Heart right ventricle (tissue), 16 donors: ENCODE results near the gene SUOX. TPM values are rescaled to one million over a fixed set of nuclear protein-coding genes. Genes with fewer than 3 reads are reported as not detected.
"Not testable (repeated sequence)": the region's sequence is repeated elsewhere in the genome, so short reads cannot be mapped to it uniquely, and the experiment has no call there.

Experiments
- ATAC-seq, 8 donors: fragments of 200-7000 bp; cut with Tn5 transposase; one replicate each; pipeline ENCODE4 v1.9.1; 2020; ENCODE audit warnings: mild to moderate bottlenecking in 8 of 8, moderate library complexity in 8 of 8, moderate number of reproducible peaks in 1 of 8
- DNase-seq, 2 donors: peaks; one replicate each; pipeline ENCODE4 v3.0.0-alpha.2; 2020
- H3K27ac ChIP-seq, 10 donors: fragments of 200-600 bp; sonication (generic) in 2 of 10; one replicate each; pipeline versions ENCODE4 v1.5.0 to v1.8.0; 2020 to 2022; ENCODE audit warnings: mild to moderate bottlenecking in 3 of 10
- H3K27me3 ChIP-seq, 7 donors: fragments of 200-600 bp; one replicate each; pipeline ENCODE4 v1.8.0; 2021 to 2022; ENCODE audit warnings: mild to moderate bottlenecking in 2 of 7
- H3K36me3 ChIP-seq, 9 donors: fragments of 200-600 bp; sonication (generic) in 1 of 9; one replicate each; pipeline versions ENCODE4 v1.5.0 to v1.8.0; 2020 to 2022; ENCODE audit warnings: mild to moderate bottlenecking in 2 of 9
- H3K4me1 ChIP-seq, 9 donors: fragments of 200-600 bp; sonication (generic) in 1 of 9; one replicate each; pipeline versions ENCODE4 v1.5.0 to v1.8.0; 2020 to 2022; ENCODE audit warnings: mild to moderate bottlenecking in 4 of 9
- H3K4me3 ChIP-seq, 10 donors: fragments of 200-600 bp; sonication (generic) in 2 of 10; one replicate each; pipeline versions ENCODE4 v1.5.0 to v1.8.0; 2020 to 2022; ENCODE audit warnings: mild to moderate bottlenecking in 7 of 10, moderate library complexity in 2 of 10
- H3K9me3 ChIP-seq, 11 donors: fragments of 200-600 bp in 10 of 11; sonication (generic) in 2 of 11; one replicate each; pipeline versions ENCODE4 v1.5.0 to v1.8.0; 2013 to 2022; ENCODE audit warnings: mild to moderate bottlenecking in 2 of 11, control low read depth in 1 of 11, moderate library complexity in 1 of 11
- CTCF ChIP-seq, 9 donors: fragments of 200-600 bp; sonication (generic) in 2 of 9; IDR thresholded peaks; one replicate each; pipeline versions ENCODE4 v1.5.0 to v1.8.0; 2021 to 2022; ENCODE audit warnings: antibody characterized with exemption in 9 of 9, mild to moderate bottlenecking in 5 of 9, moderate library complexity in 1 of 9
- WGBS, 2 donors: extraction: QIAGEN DNeasy Blood & Tissue Kit; methylation state at CpG; one replicate each; pipeline ENCODE4 v1.1.7; 2013; ENCODE audit warnings: inconsistent platforms in 1 of 2; 5-methylcytosine and 5-hydroxymethylcytosine counted together
- intact Hi-C, 10 donors: fragments of 100-400 bp; cut with DNase I; formaldehyde crosslinking; loops; one replicate each; pipeline versions ENCODE4 v1.11.1 to v1.14.2; 2022
- polyA plus RNA-seq, 2 donors: library from polyadenylated mRNA; stranded (reverse); fragments of 200-250 nt; gene quantifications; one replicate each; pipeline ENCODE4 v1.2.3, GENCODE V29; 2013
- total RNA-seq, 10 donors: library from RNA; stranded (reverse); fragmentation: NEBNext Ultra II Directional in 3 of 10; extraction: Animal tissue kit (Norgen Biotek cat#: 25700) in 3 of 10; gene quantifications; one replicate each; pipeline versions ENCODE4 v1.2.1 to v1.2.4, GENCODE V29; 2021 to 2023
- donor health status: Arrhythmogenic right ventricular cardiomyopathy.
- donor health status: ischemic (EF 13 %, LVEDD 7.1; RV severe dilation, severe dysfunction).
- donor health status: healthy with polysubstance abuse.
- donor health status: DM: no; HTN: yes; CAD: no.
- donor health status: DM: no; HTN: no; CAD: no.
- donor health status: ischemic (EF 25% LVEDD 6.9; RV normal size, moderate dysfunction).
- donor health status: ischemic (EF 25% LVEDD 5.7; RV mildly dilated, moderate dysfunction).
- donor health status: healthy.
- donor health status: DM: yes; HTN: yes; CAD: no.
- donor health status: Ischemic cardiomyopathy.
- donor health status: ischemic (EF 35%, LVEDD 5.7; RV mildly dilated, moderate dysfunction).
- donor health status: nonischemic (EF 11% LVEDD 7.7; RV severe dilation, severe dysfunction).
- donor health status: DM: yes; HTN: yes; CAD: no.
- donor health status: PGD.
- donor health status: ischemic (EF 29% LVEDD 5.4; RV normal size, mild dysfunction).
- donor health status: nonischemic (EF 23%, LVEDD 6.1; RV moderate dilation, normal function).

Gene SUOX
- total and polyA plus RNA-seq, 12 donors: 23.2 to 44.8 (median 29.8) TPM

- no peak for DNase-seq
- intact Hi-C loops: no loop called here
- Histone ChIP-seq H3K4me3 (no peak overlapping the region), H3K36me3 (peaks cover 0 to 98% (median 28%) of the 10 kb centered on the region in 9 donors), H3K27me3 (no peaks in the 10 kb centered on the region), H3K27ac (no peak overlapping the region), H3K9me3 (no peaks in the 10 kb centered on the region), H3K4me1 (peaks cover 0 to 24% (median 0%) of the 10 kb centered on the region in 9 donors)
- 61 to 67% methylated on average over 2 of the region's 2 CpGs for WGBS, 2 donors
- TF ChIP-seq CTCF (IDR thresholded peaks at IDR 0.05): no peak
- ATAC-seq: no peak
Observed at GRCh38 chr12:55984861-55985260, 12.2 kb upstream of the SUOX start.

- Histone ChIP-seq H3K4me1 (peaks cover 0 to 24% (median 0%) of the 10 kb centered on the region in 9 donors), H3K27me3 (no peaks in the 10 kb centered on the region), H3K27ac (no peak overlapping the region), H3K4me3 (no peak overlapping the region), H3K36me3 (peaks cover 0 to 100% (median 29%) of the 10 kb centered on the region in 9 donors), H3K9me3 (no peaks in the 10 kb centered on the region)
- no peak for TF ChIP-seq CTCF (IDR thresholded peaks at IDR 0.05)
- DNase-seq (no peak), ATAC-seq (no peak)
- intact Hi-C loops: no loop called here
- 91 to 93% methylated on average over 4 of the region's 4 CpGs for WGBS, 2 donors
Observed at GRCh38 chr12:55985341-55985740, 11.7 kb upstream of the SUOX start.

- Histone ChIP-seq H3K4me1 (peaks cover 0 to 24% (median 0%) of the 10 kb centered on the region in 9 donors), H3K36me3 (peaks cover 2 to 100% (median 30%) of the 10 kb centered on the region in 9 donors)
- WGBS, 2 donors: 93 to 98% methylated on average over 7 of the region's 7 CpGs
- H3K4me3 ChIP-seq, intact Hi-C loops, H3K27me3 ChIP-seq, ATAC-seq, H3K27ac ChIP-seq, DNase-seq, H3K9me3 ChIP-seq: not testable (repeated sequence)
Observed at GRCh38 chr12:55985976-55986375, 11.1 kb upstream of the SUOX start.

- peaks cover 0 to 3% (median 0%) of the 10 kb centered on the region in 9 donors for H3K4me1 ChIP-seq
- no peaks in the 10 kb centered on the region for H3K27me3 ChIP-seq
- H3K4me3 ChIP-seq: no peak overlapping the region
- H3K36me3 ChIP-seq: peaks cover 3 to 93% (median 67%) of the 10 kb centered on the region in 9 donors
- no peak overlapping the region for H3K27ac ChIP-seq
- no peak for DNase-seq
- no peak for ATAC-seq
- no peak for TF ChIP-seq CTCF (IDR thresholded peaks at IDR 0.05)
- H3K9me3 ChIP-seq: no peaks in the 10 kb centered on the region
- intact Hi-C loops: loop anchor here in 3 of 10 donors (5.0 to 10.0 kb wide), 2 partner anchors 41 to 114 kb away; partner anchors contain the start of gene PA2G4 (in 1 of the 3)
- 88 to 95% methylated on average over 3 of the region's 3 CpGs for WGBS, 2 donors
Observed at GRCh38 chr12:55991110-55991509, 6.0 kb upstream of the SUOX start.

- no peak for ATAC-seq
- Histone ChIP-seq H3K4me1 (peaks cover 4 to 21% (median 10%) of the 10 kb centered on the region in 9 donors), H3K9me3 (no peaks in the 10 kb centered on the region), H3K27me3 (no peaks in the 10 kb centered on the region), H3K4me3 (no peak overlapping the region), H3K36me3 (peaks cover 0 to 71% (median 62%) of the 10 kb centered on the region in 9 donors), H3K27ac (no peak overlapping the region)
- no peak for TF ChIP-seq CTCF (IDR thresholded peaks at IDR 0.05)
- WGBS, 2 donors: 86 to 89% methylated on average over 4 of the region's 4 CpGs
- no peak for DNase-seq
- intact Hi-C loops: loop anchor here in 3 of 10 donors (5.0 to 10.0 kb wide), 2 partner anchors 39 to 111 kb away; partner anchors contain the start of gene PA2G4 (in 1 of the 3)
Observed at GRCh38 chr12:55993230-55993853, 3.7 kb upstream of the SUOX start.
